Smooth muscle cell (in vitro differentiated cells): ENCODE results near the gene NKAIN1. TPM values are rescaled to one million over a fixed set of nuclear protein-coding genes. Genes with fewer than 3 reads are reported as not detected.

Experiments
- DNase-seq: peaks from one replicate; lab custom pipeline; 2025; ENCODE audit not compliant: unreplicated experiment; lab: John Stamatoyannopoulos, UW
- H2AFZ ChIP-seq: fragments of 200-600 bp; sonication (generic); 2 replicates; pipeline ENCODE4 v1.6.0; 2016; ENCODE audit warnings: antibody characterized with exemption, low read depth, mild to moderate bottlenecking
- H3F3A ChIP-seq: fragments of 200-600 bp; sonication (generic); 2 replicates; pipeline ENCODE4 v1.6.0; 2017; ENCODE audit warnings: antibody characterized with exemption, low read depth
- H3K27ac ChIP-seq: fragments of 200-600 bp; sonication (generic); 2 replicates; pipeline ENCODE4 v1.5.1; 2016; ENCODE audit warnings: low read depth, mild to moderate bottlenecking
- H3K27me3 ChIP-seq: fragments of 200-600 bp; sonication (generic); 2 replicates; pipeline ENCODE4 v1.6.1; 2016; ENCODE audit warnings: low read depth, mild to moderate bottlenecking
- H3K36me3 ChIP-seq: fragments of 200-600 bp; sonication (generic); 2 replicates; pipeline ENCODE4 v1.5.1; 2016; ENCODE audit warnings: low read depth
- H3K4me1 ChIP-seq: fragments of 200-600 bp; sonication (generic); 2 replicates; pipeline ENCODE4 v1.5.1; 2016; ENCODE audit warnings: low read depth
- H3K4me2 ChIP-seq: fragments of 200-600 bp; sonication (generic); 2 replicates; pipeline ENCODE4 v1.6.0; 2016; ENCODE audit warnings: mild to moderate bottlenecking
- H3K4me3 ChIP-seq: fragments of 200-600 bp; sonication (generic); 2 replicates; pipeline ENCODE4 v1.5.1; 2016; ENCODE audit warnings: mild to moderate bottlenecking
- H3K79me2 ChIP-seq: fragments of 200-600 bp; sonication (generic); 2 replicates; pipeline ENCODE4 v1.6.0; 2016; ENCODE audit warnings: low read depth, mild to moderate bottlenecking
- H3K9ac ChIP-seq: fragments of 200-600 bp; sonication (generic); 2 replicates; pipeline ENCODE4 v1.6.0; 2016; ENCODE audit warnings: low read depth
- H3K9me3 ChIP-seq: fragments of 200-600 bp; sonication (generic); replicated peaks from 2 replicates; pipeline ENCODE4 v1.5.1; 2016; ENCODE audit warnings: low read depth
- H4K20me1 ChIP-seq: fragments of 200-600 bp; sonication (generic); 2 replicates; pipeline ENCODE4 v1.6.0; 2016; ENCODE audit warnings: low read depth
- WGBS: methylation state at CpG from one replicate; pipeline ENCODE4 v1.1.7; 2016; ENCODE audit warnings: low lambda C conversion rate; 5-methylcytosine and 5-hydroxymethylcytosine counted together
- polyA plus RNA-seq: library from polyadenylated mRNA; unstranded; fragments of >200 nt; fragmentation: Nextera tagmentation; extraction: Ambion mirVana; gene quantifications from 2 replicates; pipeline ENCODE4 v1.2.1, GENCODE V29; 2016
- total RNA-seq: library from RNA; depleted of rRNA; stranded (reverse); fragments of >200 nt; gene quantifications from 2 replicates; pipeline ENCODE4 v1.2.3, GENCODE V29; 2014
- TF ChIP-seq, protein P1 (sequence below): fragments of 200-600 bp; sonication (generic); IDR thresholded peaks from 2 replicates; pipeline ENCODE4 v1.5.1; 2017; ENCODE audit warnings: borderline replicate concordance, mild to moderate bottlenecking, antibody characterized with exemption; ENCODE audit not compliant: insufficient read depth, poor library complexity, severe bottlenecking

Gene NKAIN1
- total and polyA plus RNA-seq, 2 experiments from 2014 or later: 0.39 TPM; not detected in 1

DNA sequence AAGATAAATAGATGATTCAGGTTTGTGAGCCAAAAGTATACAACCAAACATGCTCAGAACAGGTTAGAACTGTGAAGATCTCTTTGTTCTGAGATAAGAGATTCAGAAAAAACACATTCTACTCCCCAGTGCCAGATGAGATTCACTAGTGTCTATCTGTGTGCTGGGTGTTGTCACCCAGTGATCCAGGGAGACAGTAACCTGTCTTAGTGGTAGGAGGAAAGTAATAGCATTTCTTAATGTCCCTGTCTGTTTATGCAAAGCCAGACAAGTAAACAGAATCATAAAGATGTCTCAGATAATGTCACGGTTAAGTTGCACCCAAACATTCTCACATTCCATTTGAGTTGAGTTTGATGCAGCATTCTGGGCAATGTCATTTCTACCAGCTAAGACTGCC is 18.9 kb upstream of the NKAIN1 start:
- H3K9ac ChIP-seq: no peak overlapping the region
- no peak overlapping the region for H3K4me2 ChIP-seq
- H3K79me2 ChIP-seq: no peaks in the 10 kb centered on the region
- no peak for DNase-seq
- no peaks in the 10 kb centered on the region for H3K9me3 ChIP-seq
- H3K27me3 ChIP-seq: no peaks in the 10 kb centered on the region
- WGBS: 85% methylated on average over 1 of the region's 1 CpG
- H3F3A ChIP-seq: no peaks in the 10 kb centered on the region
- H2AFZ ChIP-seq: no peak overlapping the region
- no peaks in the 10 kb centered on the region for H3K4me1 ChIP-seq
- no peak overlapping the region for H3K27ac ChIP-seq
- TF ChIP-seq, protein P1, sequence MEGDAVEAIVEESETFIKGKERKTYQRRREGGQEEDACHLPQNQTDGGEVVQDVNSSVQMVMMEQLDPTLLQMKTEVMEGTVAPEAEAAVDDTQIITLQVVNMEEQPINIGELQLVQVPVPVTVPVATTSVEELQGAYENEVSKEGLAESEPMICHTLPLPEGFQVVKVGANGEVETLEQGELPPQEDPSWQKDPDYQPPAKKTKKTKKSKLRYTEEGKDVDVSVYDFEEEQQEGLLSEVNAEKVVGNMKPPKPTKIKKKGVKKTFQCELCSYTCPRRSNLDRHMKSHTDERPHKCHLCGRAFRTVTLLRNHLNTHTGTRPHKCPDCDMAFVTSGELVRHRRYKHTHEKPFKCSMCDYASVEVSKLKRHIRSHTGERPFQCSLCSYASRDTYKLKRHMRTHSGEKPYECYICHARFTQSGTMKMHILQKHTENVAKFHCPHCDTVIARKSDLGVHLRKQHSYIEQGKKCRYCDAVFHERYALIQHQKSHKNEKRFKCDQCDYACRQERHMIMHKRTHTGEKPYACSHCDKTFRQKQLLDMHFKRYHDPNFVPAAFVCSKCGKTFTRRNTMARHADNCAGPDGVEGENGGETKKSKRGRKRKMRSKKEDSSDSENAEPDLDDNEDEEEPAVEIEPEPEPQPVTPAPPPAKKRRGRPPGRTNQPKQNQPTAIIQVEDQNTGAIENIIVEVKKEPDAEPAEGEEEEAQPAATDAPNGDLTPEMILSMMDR: no peak
- no peaks in the 10 kb centered on the region for H4K20me1 ChIP-seq
- H3K4me3 ChIP-seq: no peak overlapping the region
- peaks cover 9% of the 10 kb centered on the region for H3K36me3 ChIP-seq

GRCh38 chr1:31257213-31257612 is 17.5 kb upstream of the NKAIN1 start:
- Histone ChIP-seq H3K27ac (no peak overlapping the region), H3K79me2 (no peaks in the 10 kb centered on the region), H4K20me1 (no peaks in the 10 kb centered on the region), H3K36me3 (peaks cover 9% of the 10 kb centered on the region), H2AFZ (no peak overlapping the region), H3K4me3 (no peak overlapping the region), H3K4me1 (no peaks in the 10 kb centered on the region), H3K4me2 (no peak overlapping the region), H3K9ac (no peak overlapping the region), H3K27me3 (no peaks in the 10 kb centered on the region), H3K9me3 (no peaks in the 10 kb centered on the region), H3F3A (no peaks in the 10 kb centered on the region)
- 100% methylated on average over 1 of the region's 1 CpG for WGBS
- TF ChIP-seq, protein P1: no peak
- DNase-seq: no peak

DNA sequence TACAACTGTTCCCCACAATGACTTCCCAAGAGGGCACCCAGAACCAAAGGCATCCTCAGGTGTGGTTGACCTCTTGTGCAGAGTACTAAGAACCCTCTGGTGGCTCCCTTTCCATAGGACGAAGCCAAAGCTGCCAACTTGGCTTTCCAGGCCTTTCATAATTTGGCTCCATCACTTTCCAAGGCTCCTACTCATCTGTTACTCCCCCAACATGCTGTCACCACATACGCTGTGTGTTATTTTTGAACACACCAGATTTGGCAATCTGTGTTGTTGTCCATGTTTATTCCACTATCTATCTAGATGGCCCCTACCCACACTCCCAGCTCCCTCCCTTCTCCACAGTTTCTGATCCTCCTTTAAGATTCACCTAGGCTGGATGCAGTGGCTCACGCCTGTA is 10.2 kb upstream of the NKAIN1 start:
- DNase-seq: no peak
- no peak overlapping the region for H2AFZ ChIP-seq
- no peaks in the 10 kb centered on the region for H3K4me1 ChIP-seq
- H3K9ac ChIP-seq: no peak overlapping the region
- H3K4me3 ChIP-seq: no peak overlapping the region
- no peaks in the 10 kb centered on the region for H3F3A ChIP-seq
- no peak overlapping the region for H3K27ac ChIP-seq
- WGBS: 93% methylated on average over 3 of the region's 3 CpGs
- H3K36me3 ChIP-seq: no peaks in the 10 kb centered on the region
- no peaks in the 10 kb centered on the region for H3K79me2 ChIP-seq
- H3K9me3 ChIP-seq: no peaks in the 10 kb centered on the region
- no peaks in the 10 kb centered on the region for H4K20me1 ChIP-seq
- H3K4me2 ChIP-seq: no peak overlapping the region
- no peaks in the 10 kb centered on the region for H3K27me3 ChIP-seq
- TF ChIP-seq, protein P1: no peak

- H3K4me1 ChIP-seq: no peaks in the 10 kb centered on the region
- H3F3A ChIP-seq: no peaks in the 10 kb centered on the region
- TF ChIP-seq, protein P1: no peak
- H3K9me3 ChIP-seq: no peaks in the 10 kb centered on the region
- DNase-seq: no peak
- H3K9ac ChIP-seq: no peak overlapping the region
- no peaks in the 10 kb centered on the region for H3K27me3 ChIP-seq
- no peak overlapping the region for H3K4me3 ChIP-seq
- H3K27ac ChIP-seq: no peak overlapping the region
- 85% methylated on average over 4 of the region's 4 CpGs for WGBS
- no peaks in the 10 kb centered on the region for H3K79me2 ChIP-seq
- H3K36me3 ChIP-seq: no peaks in the 10 kb centered on the region
- no peak overlapping the region for H2AFZ ChIP-seq
- H4K20me1 ChIP-seq: no peaks in the 10 kb centered on the region
- H3K4me2 ChIP-seq: no peak overlapping the region
Measured at GRCh38 chr1:31248276-31248675, 8.6 kb upstream of the NKAIN1 start.
